Measurements from ENCODE around the gene WDR64. TPM values are rescaled to one million over a fixed set of nuclear protein-coding genes. Genes with fewer than 3 reads are reported as not detected.

The WDR64 gene
- total RNA-seq, 1 donor from 2014 or later: 0.80 TPM

DNA sequence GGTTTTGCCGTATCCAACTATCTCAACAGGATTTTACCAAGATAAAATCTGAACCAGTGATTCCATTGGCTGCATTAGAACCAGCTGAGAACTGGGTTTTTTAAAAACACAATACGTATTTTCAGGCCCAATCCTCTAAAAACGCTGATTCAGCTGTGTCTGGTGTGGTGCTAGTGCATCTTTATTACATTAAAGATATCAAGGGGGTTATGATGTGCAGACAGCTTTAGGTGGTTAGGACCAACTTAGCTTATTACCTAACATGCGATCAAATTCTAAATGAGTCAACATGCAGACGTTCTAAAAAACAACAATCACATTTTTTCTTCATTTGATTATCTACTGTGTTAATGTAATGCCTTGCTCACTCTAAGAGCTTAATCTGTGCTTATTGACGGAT lies 163.9 kb downstream of the WDR64 start:
- Mint-ChIP-seq H3K9me3 (ENCODE audit: unreplicated experiment) (peaks cover 4% of the 10 kb centered on the region), H3K4me1 (ENCODE audit: unreplicated experiment) (no peaks in the 10 kb centered on the region), H3K27me3 (ENCODE audit: unreplicated experiment) (peaks cover 2% of the 10 kb centered on the region), H3K27ac (ENCODE audit: unreplicated experiment) (no peak overlapping the region), H3K36me3 (ENCODE audit: low read depth, unreplicated experiment) (no peaks in the 10 kb centered on the region), H3K4me3 (ENCODE audit: unreplicated experiment) (no peak overlapping the region)
- no peak for DNase-seq (ENCODE audit: low spot score)
- no peak for TF ChIP-seq CTCF (IDR thresholded peaks at IDR 0.05; ENCODE audit: unreplicated experiment)

GRCh38 chr1:241817331-241817792 lies 165.3 kb downstream of the WDR64 start:
- Mint-ChIP-seq H3K9me3 (ENCODE audit: unreplicated experiment) (peaks cover 4% of the 10 kb centered on the region), H3K27ac (ENCODE audit: unreplicated experiment) (no peak overlapping the region), H3K36me3 (ENCODE audit: low read depth, unreplicated experiment) (no peaks in the 10 kb centered on the region), H3K27me3 (ENCODE audit: unreplicated experiment) (no peaks in the 10 kb centered on the region), H3K4me1 (ENCODE audit: unreplicated experiment) (no peaks in the 10 kb centered on the region), H3K4me3 (ENCODE audit: unreplicated experiment) (no peak overlapping the region)
- no peak for TF ChIP-seq CTCF (IDR thresholded peaks at IDR 0.05; ENCODE audit: unreplicated experiment)
- DNase-seq (ENCODE audit: low spot score): no peak

DNA sequence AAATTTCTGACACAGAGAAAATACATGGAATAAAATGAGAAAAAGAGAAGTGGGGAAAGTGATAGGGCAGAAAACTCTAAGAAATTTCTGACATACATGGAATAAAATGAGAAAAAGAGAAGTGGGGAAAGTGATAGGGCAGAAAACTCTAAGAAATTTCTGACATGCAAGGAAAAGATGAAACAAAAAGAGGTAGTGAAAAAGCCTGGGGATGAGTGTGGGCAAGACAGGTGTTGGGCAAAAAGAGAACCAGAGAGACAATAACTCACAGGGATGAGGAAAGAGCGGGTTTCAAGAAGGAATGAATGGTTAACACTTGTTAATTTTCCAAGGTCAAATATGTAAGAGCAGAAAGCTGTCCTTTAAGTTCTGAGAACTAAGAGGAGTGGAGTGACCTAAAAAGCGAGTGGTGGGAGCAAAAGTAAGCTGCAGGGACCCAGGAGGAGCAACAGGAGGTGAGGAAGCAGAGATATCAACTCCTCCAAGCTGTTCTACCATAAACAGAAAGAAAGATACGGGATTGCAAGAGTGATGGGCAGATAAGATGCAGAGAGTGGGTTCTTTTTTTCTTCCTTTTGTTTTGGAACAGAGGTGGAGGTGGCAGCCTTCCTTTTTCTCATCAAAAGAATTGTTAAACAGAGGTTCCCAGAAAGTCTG lies 166.0 kb downstream of the WDR64 start:
- H3K4me3 Mint-ChIP-seq (ENCODE audit: unreplicated experiment): no peak overlapping the region
- H3K36me3 Mint-ChIP-seq (ENCODE audit: low read depth, unreplicated experiment): no peaks in the 10 kb centered on the region
- DNase-seq (ENCODE audit: low spot score): no peak
- H3K9me3 Mint-ChIP-seq (ENCODE audit: unreplicated experiment): peaks cover 4% of the 10 kb centered on the region
- no peaks in the 10 kb centered on the region for H3K4me1 Mint-ChIP-seq (ENCODE audit: unreplicated experiment)
- TF ChIP-seq CTCF (IDR thresholded peaks at IDR 0.05; ENCODE audit: unreplicated experiment): no peak
- no peaks in the 10 kb centered on the region for H3K27me3 Mint-ChIP-seq (ENCODE audit: unreplicated experiment)
- H3K27ac Mint-ChIP-seq (ENCODE audit: unreplicated experiment): no peak overlapping the region

- TF ChIP-seq CTCF (IDR thresholded peaks at IDR 0.05; ENCODE audit: unreplicated experiment): no peak
- DNase-seq (ENCODE audit: low spot score): no peak
- H3K27me3 Mint-ChIP-seq (ENCODE audit: unreplicated experiment): peaks cover 2% of the 10 kb centered on the region
- no peak overlapping the region for H3K27ac Mint-ChIP-seq (ENCODE audit: unreplicated experiment)
- no peaks in the 10 kb centered on the region for H3K36me3 Mint-ChIP-seq (ENCODE audit: low read depth, unreplicated experiment)
- no peak overlapping the region for H3K4me3 Mint-ChIP-seq (ENCODE audit: unreplicated experiment)
- peaks cover 4% of the 10 kb centered on the region for H3K9me3 Mint-ChIP-seq (ENCODE audit: unreplicated experiment)
- no peaks in the 10 kb centered on the region for H3K4me1 Mint-ChIP-seq (ENCODE audit: unreplicated experiment)
Measured at GRCh38 chr1:241819340-241819866, 167.3 kb downstream of the WDR64 start.

GRCh38 chr1:241821363-241821762 lies 169.3 kb downstream of the WDR64 start:
- Mint-ChIP-seq H3K27ac (ENCODE audit: unreplicated experiment) (no peak overlapping the region), H3K9me3 (ENCODE audit: unreplicated experiment) (peaks cover 4% of the 10 kb centered on the region), H3K36me3 (ENCODE audit: low read depth, unreplicated experiment) (no peaks in the 10 kb centered on the region), H3K4me1 (ENCODE audit: unreplicated experiment) (no peaks in the 10 kb centered on the region), H3K27me3 (ENCODE audit: unreplicated experiment) (peaks cover 4% of the 10 kb centered on the region), H3K4me3 (ENCODE audit: unreplicated experiment) (no peak overlapping the region)
- no peak for DNase-seq (ENCODE audit: low spot score)
- TF ChIP-seq CTCF (IDR thresholded peaks at IDR 0.05; ENCODE audit: unreplicated experiment): no peak

All from endothelial cell (in vitro differentiated cells).